Measurements from ENCODE around the gene CUBN.
"Not testable (repeated sequence)": the region's sequence is repeated elsewhere in the genome, so short reads cannot be mapped to it uniquely, and the experiment has no call there.

CUBN gene

GRCh38 chr10:16853809-16854208 is 275.8 kb downstream of the CUBN start:
- Histone ChIP-seq H3K4me1 (ENCODE audit: insufficient read depth, low read length) (peaks cover 27% of the 10 kb centered on the region; the same call in 1 of the 2 replicates), H3K9me3 (ENCODE audit: control insufficient read depth, insufficient read depth, low read length) (no peaks in the 10 kb centered on the region), H3K9ac (ENCODE audit: low read depth, low read length) (no peak overlapping the region), H3K36me3 (ENCODE audit: insufficient read depth, low read length) (no peaks in the 10 kb centered on the region)

- peaks cover 27% of the 10 kb centered on the region; the same call in 1 of the 2 replicates for H3K4me1 ChIP-seq (ENCODE audit: insufficient read depth, low read length)
- no peaks in the 10 kb centered on the region for H3K9me3 ChIP-seq (ENCODE audit: control insufficient read depth, insufficient read depth, low read length)
- no peak overlapping the region for H3K9ac ChIP-seq (ENCODE audit: low read depth, low read length)
- no peaks in the 10 kb centered on the region for H3K36me3 ChIP-seq (ENCODE audit: insufficient read depth, low read length)
These were observed 276.4 kb downstream of the CUBN start for GRCh38 chr10:16853201-16853600.

- Histone ChIP-seq H3K4me1 (ENCODE audit: insufficient read depth, low read length) (peaks cover 27% of the 10 kb centered on the region; the same call in 1 of the 2 replicates), H3K9me3 (ENCODE audit: control insufficient read depth, insufficient read depth, low read length) (no peaks in the 10 kb centered on the region), H3K9ac (ENCODE audit: low read depth, low read length) (no peak overlapping the region), H3K36me3 (ENCODE audit: insufficient read depth, low read length) (no peaks in the 10 kb centered on the region)
These were observed 277.0 kb downstream of the CUBN start for GRCh38 chr10:16852624-16853023.

- Histone ChIP-seq H3K36me3 (ENCODE audit: insufficient read depth, low read length) (no peaks in the 10 kb centered on the region), H3K4me1 (ENCODE audit: insufficient read depth, low read length) (peaks cover 12% of the 10 kb centered on the region; the same call in 1 of the 2 replicates), H3K9ac (ENCODE audit: low read depth, low read length) (no peak overlapping the region), H3K9me3 (ENCODE audit: control insufficient read depth, insufficient read depth, low read length) (no peaks in the 10 kb centered on the region)
These were observed 281.0 kb downstream of the CUBN start for GRCh38 chr10:16848562-16849154.

GRCh38 chr10:16847644-16848043 is 282.0 kb downstream of the CUBN start:
- H3K9me3 ChIP-seq (ENCODE audit: control insufficient read depth, insufficient read depth, low read length), result no peaks in the 10 kb centered on the region
- H3K9ac ChIP-seq (ENCODE audit: low read depth, low read length), result no peak overlapping the region
- peaks cover 5% of the 10 kb centered on the region; the same call in 1 of the 2 replicates for H3K4me1 ChIP-seq (ENCODE audit: insufficient read depth, low read length)
- H3K36me3 ChIP-seq (ENCODE audit: insufficient read depth, low read length), result no peaks in the 10 kb centered on the region

- no peaks in the 10 kb centered on the region for H3K9me3 ChIP-seq (ENCODE audit: control insufficient read depth, insufficient read depth, low read length)
- H3K4me1 ChIP-seq (ENCODE audit: insufficient read depth, low read length), result no peaks in the 10 kb centered on the region
- no peak overlapping the region for H3K9ac ChIP-seq (ENCODE audit: low read depth, low read length)
- no peaks in the 10 kb centered on the region for H3K36me3 ChIP-seq (ENCODE audit: insufficient read depth, low read length)
These were observed 284.4 kb downstream of the CUBN start for GRCh38 chr10:16845248-16845647.

- Histone ChIP-seq H3K9me3 (ENCODE audit: control insufficient read depth, insufficient read depth, low read length) (no peaks in the 10 kb centered on the region), H3K36me3 (ENCODE audit: insufficient read depth, low read length) (no peaks in the 10 kb centered on the region), H3K9ac (ENCODE audit: low read depth, low read length) (no peak overlapping the region), H3K4me1 (ENCODE audit: insufficient read depth, low read length) (no peaks in the 10 kb centered on the region)
These were observed 286.2 kb downstream of the CUBN start for GRCh38 chr10:16843252-16843870.

GRCh38 chr10:16835228-16835627 is 294.4 kb downstream of the CUBN start:
- Histone ChIP-seq H3K9ac (ENCODE audit: low read depth, low read length) (no peak overlapping the region), H3K36me3 (ENCODE audit: insufficient read depth, low read length) (no peaks in the 10 kb centered on the region), H3K9me3 (ENCODE audit: control insufficient read depth, insufficient read depth, low read length) (no peaks in the 10 kb centered on the region), H3K4me1 (ENCODE audit: insufficient read depth, low read length) (peaks cover 7% of the 10 kb centered on the region; the same call in 1 of the 2 replicates)

- Histone ChIP-seq H3K9me3 (ENCODE audit: control insufficient read depth, insufficient read depth, low read length) (no peaks in the 10 kb centered on the region), H3K9ac (ENCODE audit: low read depth, low read length) (no peak overlapping the region), H3K4me1 (ENCODE audit: insufficient read depth, low read length) (peaks cover 7% of the 10 kb centered on the region; the same call in 1 of the 2 replicates), H3K36me3 (ENCODE audit: insufficient read depth, low read length) (no peaks in the 10 kb centered on the region)
These were observed 297.1 kb downstream of the CUBN start for GRCh38 chr10:16832351-16833080.

GRCh38 chr10:16828701-16829175 is 300.9 kb downstream of the CUBN start:
- no peak overlapping the region for H3K9ac ChIP-seq (ENCODE audit: low read depth, low read length)
- peaks cover 7% of the 10 kb centered on the region; the same call in 1 of the 2 replicates for H3K4me1 ChIP-seq (ENCODE audit: insufficient read depth, low read length)
- no peaks in the 10 kb centered on the region for H3K36me3 ChIP-seq (ENCODE audit: insufficient read depth, low read length)
- no peaks in the 10 kb centered on the region for H3K9me3 ChIP-seq (ENCODE audit: control insufficient read depth, insufficient read depth, low read length)

GRCh38 chr10:16828114-16828568 is 301.5 kb downstream of the CUBN start:
- H3K4me1 ChIP-seq (ENCODE audit: insufficient read depth, low read length), result peaks cover 7% of the 10 kb centered on the region; the same call in 1 of the 2 replicates
- H3K9me3 ChIP-seq (ENCODE audit: control insufficient read depth, insufficient read depth, low read length), result peaks cover under 1% of the 10 kb centered on the region; the same call in 1 of the 2 replicates
- no peak overlapping the region for H3K9ac ChIP-seq (ENCODE audit: low read depth, low read length)
- no peaks in the 10 kb centered on the region for H3K36me3 ChIP-seq (ENCODE audit: insufficient read depth, low read length)

GRCh38 chr10:16827474-16827873 is 302.1 kb downstream of the CUBN start:
- not testable (repeated sequence) for H3K36me3 ChIP-seq (ENCODE audit: insufficient read depth, low read length); H3K9ac ChIP-seq (ENCODE audit: low read depth, low read length); H3K9me3 ChIP-seq (ENCODE audit: control insufficient read depth, insufficient read depth, low read length); H3K4me1 ChIP-seq (ENCODE audit: insufficient read depth, low read length)

- Histone ChIP-seq H3K4me1 (ENCODE audit: insufficient read depth, low read length) (no peaks in the 10 kb centered on the region), H3K9me3 (ENCODE audit: control insufficient read depth, insufficient read depth, low read length) (peaks cover 12% of the 10 kb centered on the region; the same call in 1 of the 2 replicates), H3K9ac (ENCODE audit: low read depth, low read length) (no peak overlapping the region), H3K36me3 (ENCODE audit: insufficient read depth, low read length) (no peaks in the 10 kb centered on the region)
These were observed 306.8 kb downstream of the CUBN start for GRCh38 chr10:16822726-16823360.

GRCh38 chr10:16822027-16822426 is 307.6 kb downstream of the CUBN start:
- peaks cover 12% of the 10 kb centered on the region; the same call in 1 of the 2 replicates for H3K9me3 ChIP-seq (ENCODE audit: control insufficient read depth, insufficient read depth, low read length)

More at GRCh38 chr10:16822027-16822426, 307.6 kb downstream of the CUBN start:
- Histone ChIP-seq H3K4me1 (ENCODE audit: insufficient read depth, low read length) (no peaks in the 10 kb centered on the region), H3K9ac (ENCODE audit: low read depth, low read length) (no peak overlapping the region), H3K36me3 (ENCODE audit: insufficient read depth, low read length) (no peaks in the 10 kb centered on the region)

Data from ES-I3 (cell line).